B cell (primary cell): ENCODE measurements around the gene SORT1.

Experiments used
- CTCF ChIP-seq: fragments of 200-600 bp; IDR thresholded peaks from one replicate; pipeline ENCODE4 v1.8.0; 2022; ENCODE audit warnings: antibody characterized with exemption, mild to moderate bottlenecking
- EZH2 ChIP-seq: IDR thresholded peaks from 2 replicates; pipeline ENCODE4 v1.6.1; 2012; ENCODE audit warnings: borderline replicate concordance, low read depth, mild to moderate bottlenecking, moderate library complexity, low read length; ENCODE audit not compliant: insufficient read depth, poor library complexity, severe bottlenecking

GRCh38 chr1:109391157-109391556, 6.6 kb downstream of the SORT1 start:
- TF ChIP-seq EZH2 (no peak), CTCF (no peak)
